ENCODE data around the gene TATDN3.

DNA sequence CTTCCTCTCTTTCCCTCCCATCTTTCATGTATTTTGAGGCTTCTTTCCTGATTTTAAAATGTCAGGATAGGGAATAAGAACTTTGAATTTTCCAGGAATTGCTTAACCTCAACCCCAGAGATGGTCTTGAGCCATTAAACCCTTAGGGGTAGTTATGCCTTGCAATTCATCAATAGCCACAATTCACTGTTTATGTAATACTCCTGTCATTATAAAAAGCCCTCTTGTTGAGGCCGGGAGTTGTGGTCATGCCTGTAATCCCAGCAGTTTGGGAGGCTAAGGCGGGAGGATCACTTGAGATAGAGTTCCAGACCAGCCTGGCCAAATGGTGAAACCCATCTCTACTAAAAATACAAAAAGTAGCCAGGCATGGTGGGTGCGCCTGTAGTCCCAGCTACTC is 31.3 kb downstream of the TATDN3 start:
- TF ChIP-seq, protein P1, sequence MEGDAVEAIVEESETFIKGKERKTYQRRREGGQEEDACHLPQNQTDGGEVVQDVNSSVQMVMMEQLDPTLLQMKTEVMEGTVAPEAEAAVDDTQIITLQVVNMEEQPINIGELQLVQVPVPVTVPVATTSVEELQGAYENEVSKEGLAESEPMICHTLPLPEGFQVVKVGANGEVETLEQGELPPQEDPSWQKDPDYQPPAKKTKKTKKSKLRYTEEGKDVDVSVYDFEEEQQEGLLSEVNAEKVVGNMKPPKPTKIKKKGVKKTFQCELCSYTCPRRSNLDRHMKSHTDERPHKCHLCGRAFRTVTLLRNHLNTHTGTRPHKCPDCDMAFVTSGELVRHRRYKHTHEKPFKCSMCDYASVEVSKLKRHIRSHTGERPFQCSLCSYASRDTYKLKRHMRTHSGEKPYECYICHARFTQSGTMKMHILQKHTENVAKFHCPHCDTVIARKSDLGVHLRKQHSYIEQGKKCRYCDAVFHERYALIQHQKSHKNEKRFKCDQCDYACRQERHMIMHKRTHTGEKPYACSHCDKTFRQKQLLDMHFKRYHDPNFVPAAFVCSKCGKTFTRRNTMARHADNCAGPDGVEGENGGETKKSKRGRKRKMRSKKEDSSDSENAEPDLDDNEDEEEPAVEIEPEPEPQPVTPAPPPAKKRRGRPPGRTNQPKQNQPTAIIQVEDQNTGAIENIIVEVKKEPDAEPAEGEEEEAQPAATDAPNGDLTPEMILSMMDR (IDR thresholded peaks at IDR 0.05), result no peak
- TF ChIP-seq EP300 (IDR thresholded peaks at IDR 0.05) (no peak), POLR2AphosphoS5 (IDR thresholded peaks at IDR 0.05) (no peak)
